HEK293T (cell line): ENCODE data around the gene C1QL3.

Experiments used
- ARNT ChIP-seq: fragments of 450-650 bp; IDR thresholded peaks from 2 replicates; pipeline ENCODE4 v1.6.1; 2017; ENCODE audit warnings: mild to moderate bottlenecking
- BHLHE40 ChIP-seq: fragments of 450-650 bp; IDR thresholded peaks from 2 replicates; pipeline ENCODE4 v1.6.1; 2016; ENCODE audit warnings: mild to moderate bottlenecking, moderate library complexity, borderline replicate concordance
- ELF4 ChIP-seq: fragments of 450-650 bp; IDR thresholded peaks from 2 replicates; pipeline ENCODE4 v1.6.1; 2017; ENCODE audit warnings: antibody characterized with exemption
- FOXA1 ChIP-seq: fragments of 450-650 bp; IDR thresholded peaks from 2 replicates; pipeline ENCODE4 v1.6.1; 2016; ENCODE audit warnings: mild to moderate bottlenecking
- FOXK2 ChIP-seq: fragments of 450-650 bp; IDR thresholded peaks from 2 replicates; pipeline ENCODE4 v1.6.1; 2016; ENCODE audit warnings: mild to moderate bottlenecking
- FOXM1 ChIP-seq: fragments of 450-650 bp; IDR thresholded peaks from 2 replicates; pipeline ENCODE4 v1.6.1; 2017; ENCODE audit warnings: mild to moderate bottlenecking, borderline replicate concordance
- HDGF ChIP-seq: fragments of 450-650 bp; IDR thresholded peaks from 2 replicates; pipeline ENCODE4 v1.6.1; 2017; ENCODE audit warnings: antibody characterized with exemption, borderline replicate concordance
- LEF1 ChIP-seq: fragments of 450-650 bp; IDR thresholded peaks from 2 replicates; pipeline ENCODE4 v1.6.1; 2017; ENCODE audit warnings: mild to moderate bottlenecking, borderline replicate concordance
- NFRKB ChIP-seq: fragments of 450-650 bp; IDR thresholded peaks from 2 replicates; pipeline ENCODE4 v1.6.1; 2016; ENCODE audit warnings: mild to moderate bottlenecking, moderate library complexity
- SP1 ChIP-seq: fragments of 450-650 bp; IDR thresholded peaks from 2 replicates; pipeline ENCODE4 v1.6.1; 2017
- SUZ12 ChIP-seq: fragments of 450-650 bp; IDR thresholded peaks from 2 replicates; pipeline ENCODE4 v1.6.1; 2016; ENCODE audit warnings: mild to moderate bottlenecking
- TARDBP ChIP-seq: fragments of 450-650 bp; IDR thresholded peaks from 2 replicates; pipeline ENCODE4 v1.6.1; 2016
- ZNF384 ChIP-seq: fragments of 450-650 bp; IDR thresholded peaks from 2 replicates; pipeline ENCODE4 v1.6.1; 2016
- TF ChIP-seq, protein P1 (sequence below): fragments of 450-650 bp; IDR thresholded peaks from 2 replicates; pipeline ENCODE4 v1.6.1; 2016

GRCh38 chr10:16536155-16536554, 14.5 kb upstream of the C1QL3 start:
- TF ChIP-seq, protein P1, sequence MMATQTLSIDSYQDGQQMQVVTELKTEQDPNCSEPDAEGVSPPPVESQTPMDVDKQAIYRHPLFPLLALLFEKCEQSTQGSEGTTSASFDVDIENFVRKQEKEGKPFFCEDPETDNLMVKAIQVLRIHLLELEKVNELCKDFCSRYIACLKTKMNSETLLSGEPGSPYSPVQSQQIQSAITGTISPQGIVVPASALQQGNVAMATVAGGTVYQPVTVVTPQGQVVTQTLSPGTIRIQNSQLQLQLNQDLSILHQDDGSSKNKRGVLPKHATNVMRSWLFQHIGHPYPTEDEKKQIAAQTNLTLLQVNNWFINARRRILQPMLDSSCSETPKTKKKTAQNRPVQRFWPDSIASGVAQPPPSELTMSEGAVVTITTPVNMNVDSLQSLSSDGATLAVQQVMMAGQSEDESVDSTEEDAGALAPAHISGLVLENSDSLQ, result no peak
- TF ChIP-seq NFRKB (no peak), SP1 (no peak), BHLHE40 (no peak), LEF1 (no peak), ARNT (no peak), FOXA1 (no peak), FOXK2 (no peak), ELF4 (no peak), ZNF384 (no peak), HDGF (no peak), SUZ12 (no peak), FOXM1 (no peak), TARDBP (no peak)
